ENCODE results near the gene PRKAB1. TPM values are rescaled to one million over a fixed set of nuclear protein-coding genes. Genes with fewer than 3 reads are reported as not detected.

The PRKAB1 gene
- total and polyA plus RNA-seq, 12 donors, result 21.5 to 75.8 (median 30.8) TPM

DNA sequence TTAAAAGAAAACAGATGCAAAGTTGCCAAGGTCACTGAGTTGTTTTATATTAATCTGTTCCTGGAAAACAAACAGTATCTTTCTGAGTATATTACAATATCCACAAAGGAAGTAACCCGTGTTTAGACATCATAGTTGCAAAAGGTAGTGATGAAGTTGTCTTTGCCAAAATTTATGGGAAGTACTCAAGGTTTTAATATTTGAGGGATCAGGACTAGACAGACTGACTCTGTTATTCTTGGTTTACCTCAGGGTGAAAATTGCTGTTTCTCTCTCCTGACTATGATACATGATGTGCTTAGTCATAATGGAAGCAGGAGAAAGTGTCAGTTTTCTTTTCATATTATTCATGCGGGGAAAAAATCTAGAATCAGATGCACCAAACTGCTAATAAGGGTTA, 46.1 kb upstream of the PRKAB1 start:
- Histone ChIP-seq H3K27ac (no peak overlapping the region), H3K36me3 (replicated peaks in 1 of 2) (no peaks in the 10 kb centered on the region), H3K27me3 (no peaks in the 10 kb centered on the region), H3K4me1 (replicated peaks in 1 of 2) (peaks cover under 1 to 4% of the 10 kb centered on the region in 2 donors), H3K9me3 (replicated peaks in 1 of 3) (no peaks in the 10 kb centered on the region), H3K4me3 (no peak overlapping the region)
- DNase-seq, result no peak
- intact Hi-C loops (cut with DNase I), result no loop called here
- WGBS, 4 donors, result 22 to 40% (median 27%) methylated on average over 2 of the region's 2 CpGs
- TF ChIP-seq CTCF (IDR thresholded peaks at IDR 0.05) (no peak), POLR2A (IDR thresholded peaks at IDR 0.05) (no peak)

- H3K36me3 ChIP-seq (replicated peaks in 1 of 2), result no peaks in the 10 kb centered on the region
- DNase-seq, result no peak
- H3K27ac ChIP-seq, result no peak overlapping the region
- TF ChIP-seq POLR2A (IDR thresholded peaks at IDR 0.05) (no peak), CTCF (IDR thresholded peaks at IDR 0.05) (no peak)
- 80 to 85% (median 82%) methylated on average over 4 of the region's 4 CpGs for WGBS, 4 donors
- no peaks in the 10 kb centered on the region for H3K9me3 ChIP-seq (replicated peaks in 1 of 3)
- no peak overlapping the region for H3K4me3 ChIP-seq
- intact Hi-C loops (cut with DNase I), result no loop called here
- peaks cover 5 to 8% of the 10 kb centered on the region in 2 donors for H3K4me1 ChIP-seq (replicated peaks in 1 of 2)
- no peaks in the 10 kb centered on the region for H3K27me3 ChIP-seq
Observed at GRCh38 chr12:119624966-119625365, 43.0 kb upstream of the PRKAB1 start.

DNA sequence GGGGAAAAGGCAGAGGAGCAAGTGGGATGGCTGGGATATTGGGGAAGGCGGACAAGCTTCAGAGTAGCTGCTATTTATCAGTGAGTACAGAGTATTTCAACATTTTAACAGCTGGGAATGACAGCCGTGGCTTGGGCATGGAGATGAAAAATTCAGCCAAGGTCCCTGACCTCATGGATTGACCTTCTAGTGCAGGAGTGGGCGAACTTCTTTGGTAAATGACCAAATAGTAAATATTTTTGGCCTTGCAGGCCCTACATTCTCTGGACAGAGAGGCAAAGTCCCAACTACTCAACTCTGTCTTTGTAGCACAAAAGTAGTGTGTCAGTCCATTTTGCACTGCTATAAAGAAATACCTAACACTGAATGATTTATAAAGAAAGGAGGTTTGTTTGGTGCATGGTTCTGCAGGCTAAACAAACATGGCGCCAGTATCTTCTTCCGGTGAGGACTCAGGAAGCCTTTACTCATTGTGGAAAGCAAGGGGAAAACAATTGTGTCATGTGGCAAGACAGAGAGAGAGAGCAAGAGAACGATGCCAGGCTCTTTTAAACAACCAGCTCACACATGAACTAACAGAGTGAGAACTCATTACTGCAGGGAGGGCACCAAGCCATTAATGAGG, 40.8 kb upstream of the PRKAB1 start:
- 55 to 64% (median 58%) methylated on average over 6 of the region's 6 CpGs for WGBS, 4 donors
- peak in 2 of 7 donors; percentile 16 to 27 for DNase-seq
- Histone ChIP-seq H3K9me3 (replicated peaks in 1 of 3) (no peaks in the 10 kb centered on the region), H3K36me3 (replicated peaks in 1 of 2) (no peaks in the 10 kb centered on the region), H3K27ac (no peak overlapping the region), H3K4me3 (no peak overlapping the region), H3K4me1 (replicated peaks in 1 of 2) (peaks cover 5 to 8% of the 10 kb centered on the region in 2 donors), H3K27me3 (no peaks in the 10 kb centered on the region)
- no peak for TF ChIP-seq CTCF (IDR thresholded peaks at IDR 0.05)
- intact Hi-C loops (cut with DNase I), result no loop called here

DNA sequence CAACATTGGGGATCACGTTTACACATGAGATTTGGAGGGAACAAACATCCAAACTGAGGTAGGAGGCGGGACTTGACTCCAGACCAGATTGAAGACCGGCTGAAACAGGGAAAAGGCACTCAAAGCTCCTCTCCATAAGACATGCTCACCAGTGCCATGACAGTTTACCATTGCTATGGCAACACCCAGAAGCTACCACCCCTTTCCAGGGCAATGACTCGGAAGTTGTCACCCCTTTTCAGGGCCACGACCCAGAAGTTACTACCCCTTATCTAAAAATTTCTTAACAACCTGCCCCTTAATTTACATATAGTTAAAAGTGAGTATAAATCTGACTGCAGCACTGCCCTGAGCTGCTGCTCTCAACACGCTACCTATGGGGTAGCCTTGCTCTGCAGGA, 40.2 kb upstream of the PRKAB1 start:
- TF ChIP-seq POLR2A (IDR thresholded peaks at IDR 0.05), result no peak
- TF ChIP-seq CTCF (IDR thresholded peaks at IDR 0.05), result no peak
- no peak for DNase-seq
- 82 to 88% (median 87%) methylated on average over 6 of the region's 6 CpGs for WGBS, 4 donors
- intact Hi-C loops (cut with DNase I), result no loop called here
- Histone ChIP-seq H3K36me3 (replicated peaks in 1 of 2) (no peaks in the 10 kb centered on the region), H3K9me3 (replicated peaks in 1 of 3) (no peaks in the 10 kb centered on the region), H3K27me3 (no peaks in the 10 kb centered on the region), H3K4me3 (no peak overlapping the region), H3K27ac (no peak overlapping the region), H3K4me1 (replicated peaks in 1 of 2) (peaks cover 5 to 8% of the 10 kb centered on the region in 2 donors)

All from adrenal gland (tissue), 12 donors.